HepG2 (cell line): ENCODE measurements around the gene WRAP73. TPM values are rescaled to one million over a fixed set of nuclear protein-coding genes. Genes with fewer than 3 reads are reported as not detected.

Experiments used
- ETV6 ChIP-seq: sonication (generic); formaldehyde crosslinking; conservative IDR thresholded peaks from 2 replicates; pipeline ENCODE4 v1.4.0; 2020; ENCODE audit warnings: missing genetic modification reagents
- HOXD1 ChIP-seq: sonication (generic); formaldehyde crosslinking; IDR thresholded peaks from 2 replicates; pipeline ENCODE4 v1.5.0; 2020; ENCODE audit warnings: missing genetic modification reagents
- MAFF ChIP-seq: IDR thresholded peaks from 2 replicates; pipeline ENCODE4 v1.6.1; 2011; ENCODE audit warnings: low read depth, low read length, improper control_type of control experiment
- MED13 ChIP-seq: sonication (generic); formaldehyde crosslinking; IDR thresholded peaks from 2 replicates; pipeline ENCODE4 v1.5.0; 2020; ENCODE audit warnings: missing genetic modification reagents
- NFE2L2 ChIP-seq: fragments of 150-350 bp; IDR thresholded peaks from 2 replicates; pipeline ENCODE4 v1.6.1; 2014; ENCODE audit warnings: low read length
- NKX3-1 ChIP-seq: sonication (generic); formaldehyde crosslinking; IDR thresholded peaks from 2 replicates; pipeline ENCODE4 v1.5.0; 2020; ENCODE audit warnings: missing genetic modification reagents
- POLR2A ChIP-seq, 2 experiments: IDR thresholded peaks; 2 replicates each; pipeline ENCODE4 v1.6.1; 2011; ENCODE audit warnings: low read depth in 2 of 2, low read length in 2 of 2, mild to moderate bottlenecking in 1 of 2, moderate library complexity in 1 of 2; ENCODE audit not compliant: insufficient read depth in 1 of 2
- PRPF4 ChIP-seq: fragments of 200-400 bp; formaldehyde crosslinking; IDR thresholded peaks from 2 replicates; pipeline ENCODE4 v1.6.1; 2016; ENCODE audit warnings: low read length, low read depth; ENCODE audit not compliant: poor library complexity, severe bottlenecking
- SALL2 ChIP-seq: sonication (generic); formaldehyde crosslinking; IDR thresholded peaks from 2 replicates; pipeline ENCODE4 v1.8.1; 2023; ENCODE audit warnings: mild to moderate bottlenecking, missing genetic modification reagents, inconsistent platforms
- SOX6 ChIP-seq, 2 experiments: fragments of 450-650 bp in 1 of 2; sonication (generic) in 1 of 2; formaldehyde crosslinking in 1 of 2; IDR thresholded peaks; 2 replicates each; pipeline versions ENCODE4 v1.4.0 to v1.6.1; 2017 to 2020; ENCODE audit warnings: antibody characterized with exemption in 1 of 2, mild to moderate bottlenecking in 1 of 2, missing genetic modification reagents in 1 of 2
- TARDBP ChIP-seq: sonication (generic); formaldehyde crosslinking; IDR thresholded peaks from 2 replicates; pipeline ENCODE4 v1.8.0; 2022; ENCODE audit warnings: mild to moderate bottlenecking, missing genetic modification reagents
- TGIF2 ChIP-seq: IDR thresholded peaks from 2 replicates; pipeline ENCODE4 v1.6.1; 2016; ENCODE audit warnings: control low read depth, missing compliant biosample characterization
- ZNF350 ChIP-seq: sonication (generic); formaldehyde crosslinking; IDR thresholded peaks from 2 replicates; pipeline ENCODE4 v1.4.0; 2020; ENCODE audit warnings: mild to moderate bottlenecking, low read depth, missing genetic modification reagents, borderline replicate concordance
- ZNF749 ChIP-seq: sonication (generic); formaldehyde crosslinking; IDR thresholded peaks from 2 replicates; pipeline ENCODE4 v1.8.0; 2022; ENCODE audit warnings: mild to moderate bottlenecking, missing genetic modification reagents, moderate library complexity, borderline replicate concordance
- ZNF761 ChIP-seq: sonication (generic); formaldehyde crosslinking; conservative IDR thresholded peaks from 2 replicates; pipeline ENCODE4 v1.4.0; 2020; ENCODE audit warnings: mild to moderate bottlenecking, missing genetic modification reagents
- ZNF841 ChIP-seq: sonication (generic); formaldehyde crosslinking; IDR thresholded peaks from 2 replicates; pipeline ENCODE4 v1.8.1; 2023; ENCODE audit warnings: missing genetic modification reagents, borderline replicate concordance
- ZNF891 ChIP-seq: sonication (generic); formaldehyde crosslinking; IDR thresholded peaks from 2 replicates; pipeline ENCODE4 v1.5.0; 2020; ENCODE audit warnings: mild to moderate bottlenecking, missing genetic modification reagents
- ZSCAN20 ChIP-seq: sonication (generic); formaldehyde crosslinking; IDR thresholded peaks from 2 replicates; pipeline ENCODE4 v1.4.0; 2020; ENCODE audit warnings: missing genetic modification reagents, mild to moderate bottlenecking, borderline replicate concordance
- polyA plus RNA-seq, 8 experiments: library from polyadenylated mRNA; depleted of rRNA in 3 of 8; stranded (reverse) in 7 of 8; unstranded in 1 of 8; fragments of >200 nt; fragmentation: Illumina TruSeq in 4 of 8; extraction: Trizol in 4 of 8; gene quantifications; 2 replicates each; pipeline versions ENCODE4 v1.2.1 to v1.2.3, GENCODE V29; 2011 to 2016; ENCODE audit warnings: low read depth in 4 of 8, missing spikeins in 1 of 8, mixed read lengths in 1 of 8; ENCODE audit not compliant: insufficient read depth in 1 of 8
- total RNA-seq, 5 experiments: library from RNA; depleted of rRNA; stranded (reverse); fragments of >200 nt; fragmentation: Illumina TruSeq; extraction: Trizol; gene quantifications; 2 replicates each; pipeline ENCODE4 v1.2.3, GENCODE V29; 2016; ENCODE audit warnings: low read depth in 1 of 5
- TF ChIP-seq, protein P1 (sequence below): sonication (generic); formaldehyde crosslinking; IDR thresholded peaks from 2 replicates; pipeline ENCODE4 v1.8.0; 2022; ENCODE audit warnings: mild to moderate bottlenecking, missing genetic modification reagents
- TF ChIP-seq, protein P2 (sequence below): sonication (generic); formaldehyde crosslinking; IDR thresholded peaks from 2 replicates; pipeline ENCODE4 v1.4.0; 2020; ENCODE audit warnings: missing genetic modification reagents
- TF ChIP-seq, protein P3 (sequence below): sonication (generic); formaldehyde crosslinking; IDR thresholded peaks from 2 replicates; pipeline ENCODE4 v1.8.0; 2022; ENCODE audit warnings: missing genetic modification reagents, mild to moderate bottlenecking, borderline replicate concordance
- TF ChIP-seq, protein P4 (sequence below): sonication (generic); formaldehyde crosslinking; IDR thresholded peaks from 2 replicates; pipeline ENCODE4 v1.5.1; 2020; ENCODE audit warnings: mild to moderate bottlenecking, missing genetic modification reagents, moderate library complexity

Gene WRAP73
- total and polyA plus RNA-seq, 2 of the 13 experiments (the other 11 are each of a cell fraction or from before 2014, with no cell fraction given) = 18.1 to 40.4 TPM

DNA sequence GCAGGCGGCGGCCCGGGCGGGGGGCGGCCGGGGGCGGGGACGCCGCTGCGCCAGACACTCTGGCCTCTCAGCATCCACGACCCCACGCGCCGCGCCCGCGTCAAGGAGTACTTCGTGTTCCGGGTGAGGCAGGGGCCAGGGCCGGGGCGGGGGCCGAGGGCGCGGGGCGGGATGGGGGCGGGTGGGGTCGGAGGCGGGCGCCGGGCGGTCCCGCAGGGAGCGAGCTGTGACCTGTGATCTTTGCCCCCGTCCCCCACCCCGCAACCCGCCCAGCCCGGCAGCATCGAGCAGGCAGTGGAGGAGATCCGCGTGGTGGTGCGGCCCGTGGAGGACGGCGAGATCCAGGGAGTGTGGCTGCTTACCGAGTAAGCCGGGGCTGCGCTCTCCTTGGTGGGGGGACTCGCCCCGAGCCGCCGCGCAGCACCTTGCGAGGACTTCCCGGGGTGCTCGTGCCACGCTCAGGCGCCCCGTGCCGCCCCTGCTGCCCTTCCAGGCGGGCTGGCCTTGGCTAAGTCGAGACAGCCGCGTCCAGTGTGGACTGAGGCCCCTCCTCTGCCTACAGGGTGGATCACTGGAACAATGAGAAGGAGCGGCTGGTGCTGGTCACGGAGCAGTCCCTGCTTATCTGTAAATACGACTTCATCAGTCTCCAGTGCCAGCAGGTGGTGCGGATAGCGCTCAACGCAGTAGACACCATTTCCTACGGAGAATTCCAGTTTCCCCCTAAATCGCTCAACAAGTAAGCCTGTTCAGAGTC is 24.6 kb downstream of the WRAP73 start (continued):
- TF ChIP-seq ZNF749 (CRISPR knock-in tag) (no peak), ZNF841 (CRISPR knock-in tag) (no peak), TGIF2 (CRISPR knock-in tag) (peak; percentile 48; the same call in 1 of the 2 replicates), TARDBP (CRISPR knock-in tag) (peak; percentile 70; the same call in 1 of the 2 replicates), HOXD1 (CRISPR knock-in tag) (no peak), MAFF (no peak), PRPF4 (no peak), MED13 (CRISPR knock-in tag) (no peak), NFE2L2 (no peak), ETV6 (CRISPR knock-in tag) (no peak), SALL2 (CRISPR knock-in tag) (no peak), POLR2A (IDR thresholded peaks at IDR 0.05; ENCODE audit: insufficient read depth in 1 of 2, low read depth in 2 of 2, low read length in 2 of 2) (peak; percentile 65 to 74; a peak in 3 of 4 replicates), ZSCAN20 (CRISPR knock-in tag) (no peak), ZNF350 (CRISPR knock-in tag) (peak; percentile 58; the same call in 1 of the 2 replicates), ZNF891 (CRISPR knock-in tag) (0 out of 2 replicates have a peak, but pooled peaks have one; percentile 27), NKX3-1 (CRISPR knock-in tag) (no peak), SOX6 (IDR thresholded peaks at IDR 0.05) (no peak), SOX6 (CRISPR knock-in tag; IDR thresholded peaks at IDR 0.05) (peak; percentile 78), ZNF761 (CRISPR knock-in tag) (no peak)
- TF ChIP-seq, protein P1, sequence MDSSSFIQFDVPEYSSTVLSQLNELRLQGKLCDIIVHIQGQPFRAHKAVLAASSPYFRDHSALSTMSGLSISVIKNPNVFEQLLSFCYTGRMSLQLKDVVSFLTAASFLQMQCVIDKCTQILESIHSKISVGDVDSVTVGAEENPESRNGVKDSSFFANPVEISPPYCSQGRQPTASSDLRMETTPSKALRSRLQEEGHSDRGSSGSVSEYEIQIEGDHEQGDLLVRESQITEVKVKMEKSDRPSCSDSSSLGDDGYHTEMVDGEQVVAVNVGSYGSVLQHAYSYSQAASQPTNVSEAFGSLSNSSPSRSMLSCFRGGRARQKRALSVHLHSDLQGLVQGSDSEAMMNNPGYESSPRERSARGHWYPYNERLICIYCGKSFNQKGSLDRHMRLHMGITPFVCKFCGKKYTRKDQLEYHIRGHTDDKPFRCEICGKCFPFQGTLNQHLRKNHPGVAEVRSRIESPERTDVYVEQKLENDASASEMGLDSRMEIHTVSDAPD = no peak
- TF ChIP-seq, protein P2, sequence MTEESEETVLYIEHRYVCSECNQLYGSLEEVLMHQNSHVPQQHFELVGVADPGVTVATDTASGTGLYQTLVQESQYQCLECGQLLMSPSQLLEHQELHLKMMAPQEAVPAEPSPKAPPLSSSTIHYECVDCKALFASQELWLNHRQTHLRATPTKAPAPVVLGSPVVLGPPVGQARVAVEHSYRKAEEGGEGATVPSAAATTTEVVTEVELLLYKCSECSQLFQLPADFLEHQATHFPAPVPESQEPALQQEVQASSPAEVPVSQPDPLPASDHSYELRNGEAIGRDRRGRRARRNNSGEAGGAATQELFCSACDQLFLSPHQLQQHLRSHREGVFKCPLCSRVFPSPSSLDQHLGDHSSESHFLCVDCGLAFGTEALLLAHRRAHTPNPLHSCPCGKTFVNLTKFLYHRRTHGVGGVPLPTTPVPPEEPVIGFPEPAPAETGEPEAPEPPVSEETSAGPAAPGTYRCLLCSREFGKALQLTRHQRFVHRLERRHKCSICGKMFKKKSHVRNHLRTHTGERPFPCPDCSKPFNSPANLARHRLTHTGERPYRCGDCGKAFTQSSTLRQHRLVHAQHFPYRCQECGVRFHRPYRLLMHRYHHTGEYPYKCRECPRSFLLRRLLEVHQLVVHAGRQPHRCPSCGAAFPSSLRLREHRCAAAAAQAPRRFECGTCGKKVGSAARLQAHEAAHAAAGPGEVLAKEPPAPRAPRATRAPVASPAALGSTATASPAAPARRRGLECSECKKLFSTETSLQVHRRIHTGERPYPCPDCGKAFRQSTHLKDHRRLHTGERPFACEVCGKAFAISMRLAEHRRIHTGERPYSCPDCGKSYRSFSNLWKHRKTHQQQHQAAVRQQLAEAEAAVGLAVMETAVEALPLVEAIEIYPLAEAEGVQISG (CRISPR knock-in tag) = no peak; the same call in 1 of the 2 replicates
- TF ChIP-seq, protein P3, sequence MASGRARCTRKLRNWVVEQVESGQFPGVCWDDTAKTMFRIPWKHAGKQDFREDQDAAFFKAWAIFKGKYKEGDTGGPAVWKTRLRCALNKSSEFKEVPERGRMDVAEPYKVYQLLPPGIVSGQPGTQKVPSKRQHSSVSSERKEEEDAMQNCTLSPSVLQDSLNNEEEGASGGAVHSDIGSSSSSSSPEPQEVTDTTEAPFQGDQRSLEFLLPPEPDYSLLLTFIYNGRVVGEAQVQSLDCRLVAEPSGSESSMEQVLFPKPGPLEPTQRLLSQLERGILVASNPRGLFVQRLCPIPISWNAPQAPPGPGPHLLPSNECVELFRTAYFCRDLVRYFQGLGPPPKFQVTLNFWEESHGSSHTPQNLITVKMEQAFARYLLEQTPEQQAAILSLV (CRISPR knock-in tag) = no peak; the same call in 1 of the 2 replicates
- TF ChIP-seq, protein P4, sequence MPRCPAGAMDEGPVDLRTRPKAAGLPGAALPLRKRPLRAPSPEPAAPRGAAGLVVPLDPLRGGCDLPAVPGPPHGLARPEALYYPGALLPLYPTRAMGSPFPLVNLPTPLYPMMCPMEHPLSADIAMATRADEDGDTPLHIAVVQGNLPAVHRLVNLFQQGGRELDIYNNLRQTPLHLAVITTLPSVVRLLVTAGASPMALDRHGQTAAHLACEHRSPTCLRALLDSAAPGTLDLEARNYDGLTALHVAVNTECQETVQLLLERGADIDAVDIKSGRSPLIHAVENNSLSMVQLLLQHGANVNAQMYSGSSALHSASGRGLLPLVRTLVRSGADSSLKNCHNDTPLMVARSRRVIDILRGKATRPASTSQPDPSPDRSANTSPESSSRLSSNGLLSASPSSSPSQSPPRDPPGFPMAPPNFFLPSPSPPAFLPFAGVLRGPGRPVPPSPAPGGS (CRISPR knock-in tag) = peak; percentile 74
